IMR-90 (cell line): Measurements from ENCODE around the gene FAIM2. TPM values are rescaled to one million over a fixed set of nuclear protein-coding genes. Genes with fewer than 3 reads are reported as not detected.

Experiments used
- ATAC-seq: fragments of 200-7000 bp; cut with Tn5 transposase; 2 replicates; pipeline ENCODE4 v1.9.1; 2020; ENCODE audit warnings: low read depth, mild to moderate bottlenecking, moderate library complexity
- BruUV-seq: library from RNA; stranded (reverse); fragments of 400-500 nt; replicated peaks from 2 replicates; lab custom pipeline; 2021; lab: Mats Ljungman, UMichigan
- CTCF ChIA-PET: fragments of 300-600 bp; formaldehyde crosslinking; extraction: SDS; loops from one replicate; lab custom pipeline; 2021; ENCODE audit warnings: antibody characterized with exemption; lab: Yijun Ruan, JAX
- POLR2A ChIA-PET: fragments of 300-600 bp; sonication (Branson Sonifier 250); formaldehyde crosslinking; loops from one replicate; lab custom pipeline; 2022; ENCODE audit warnings: antibody characterized with exemption; ENCODE audit not compliant: unreplicated experiment; lab: Charles Lee
- DNase-seq: peaks from one replicate; pipeline ENCODE4 v3.0.0; 2013
- H2AFZ ChIP-seq: replicated peaks from 2 replicates; pipeline ENCODE3; 2013; ENCODE audit warnings: low read length, mild to moderate bottlenecking; ENCODE audit not compliant: poor library complexity
- H2AK5ac ChIP-seq: 2 replicates; pipeline ENCODE4 v1.6.1; 2013; ENCODE audit warnings: low read depth, low read length, inconsistent platforms
- H2AK9ac ChIP-seq: replicated peaks from 2 replicates; pipeline ENCODE3; 2013; ENCODE audit warnings: mild to moderate bottlenecking, low read depth, low read length, moderate library complexity; ENCODE audit not compliant: poor library complexity
- H2BK120ac ChIP-seq: 2 replicates; pipeline ENCODE4 v1.6.1; 2013; ENCODE audit warnings: low read depth, low read length, inconsistent platforms
- H2BK15ac ChIP-seq: 3 replicates; pipeline ENCODE4 v1.6.1; 2013; ENCODE audit warnings: low read depth, low read length, inconsistent platforms
- H2BK20ac ChIP-seq: 2 replicates; pipeline ENCODE4 v1.6.1; 2013; ENCODE audit warnings: low read depth, mild to moderate bottlenecking, inconsistent platforms, low read length, moderate library complexity
- H2BK5ac ChIP-seq: 2 replicates; pipeline ENCODE4 v1.6.1; 2013; ENCODE audit warnings: mild to moderate bottlenecking, low read depth, low read length, inconsistent platforms; ENCODE audit not compliant: poor library complexity, severe bottlenecking
- H3K14ac ChIP-seq: replicated peaks from 2 replicates; pipeline ENCODE4 v1.6.1; 2013; ENCODE audit warnings: low read depth, low read length, inconsistent platforms
- H3K18ac ChIP-seq: 2 replicates; pipeline ENCODE4 v1.6.1; 2013; ENCODE audit warnings: low read depth, low read length, control low read depth
- H3K23ac ChIP-seq: 2 replicates; pipeline ENCODE4 v1.6.1; 2013; ENCODE audit warnings: low read depth, low read length, inconsistent platforms
- H3K27ac ChIP-seq: 2 replicates; pipeline ENCODE4 v1.5.1; 2013; ENCODE audit warnings: mild to moderate bottlenecking, control low read depth, low read length; ENCODE audit not compliant: insufficient read depth
- H3K27me3 ChIP-seq: 2 replicates; pipeline ENCODE4 v1.6.1; 2013; ENCODE audit warnings: low read length; ENCODE audit not compliant: control insufficient read depth, insufficient read depth
- H3K36me3 ChIP-seq: 2 replicates; pipeline ENCODE4 v1.6.1; 2013; ENCODE audit warnings: low read length, mixed read lengths; ENCODE audit not compliant: control insufficient read depth, insufficient read depth
- H3K4ac ChIP-seq: 2 replicates; pipeline ENCODE4 v1.6.1; 2013; ENCODE audit warnings: low read depth, low read length, inconsistent platforms
- H3K4me1 ChIP-seq: 2 replicates; pipeline ENCODE4 v1.6.1; 2013; ENCODE audit warnings: low read length, mixed read lengths; ENCODE audit not compliant: control insufficient read depth, insufficient read depth
- H3K4me2 ChIP-seq: 2 replicates; pipeline ENCODE4 v1.6.1; 2013; ENCODE audit warnings: low read depth, mild to moderate bottlenecking, control low read depth, low read length, moderate library complexity
- H3K4me3 ChIP-seq: 2 replicates; pipeline ENCODE4 v1.5.1; 2013; ENCODE audit warnings: low read depth, mild to moderate bottlenecking, control low read depth, low read length, moderate library complexity; ENCODE audit not compliant: insufficient read depth
- H3K56ac ChIP-seq: 2 replicates; pipeline ENCODE4 v1.6.1; 2013; ENCODE audit warnings: low read length, inconsistent platforms; ENCODE audit not compliant: insufficient read depth; ENCODE audit errors: extremely low read depth
- H3K79me1 ChIP-seq, 2 experiments: 2 replicates each; pipeline ENCODE4 v1.6.1; 2013; ENCODE audit warnings: low read length in 2 of 2, inconsistent platforms in 1 of 2, low read depth in 1 of 2
- H3K9ac ChIP-seq: 2 replicates; pipeline ENCODE4 v1.6.1; 2013; ENCODE audit warnings: low read depth, low read length, control low read depth
- H3K9me1 ChIP-seq: 2 replicates; pipeline ENCODE4 v1.6.1; 2013; ENCODE audit warnings: low read length, inconsistent platforms; ENCODE audit not compliant: insufficient read depth
- H3K9me3 ChIP-seq: 2 replicates; pipeline ENCODE4 v1.6.1; 2013; ENCODE audit warnings: low read length; ENCODE audit not compliant: control insufficient read depth, insufficient read depth
- H4K20me1 ChIP-seq: 2 replicates; pipeline ENCODE4 v1.6.1; 2013; ENCODE audit warnings: low read length, inconsistent platforms; ENCODE audit not compliant: insufficient read depth
- H4K5ac ChIP-seq: 2 replicates; pipeline ENCODE4 v1.6.1; 2013; ENCODE audit warnings: mild to moderate bottlenecking, low read depth, low read length, control low read depth
- H4K8ac ChIP-seq, 2 experiments: 2 replicates each; pipeline ENCODE4 v1.6.1; 2013; ENCODE audit warnings: low read depth in 2 of 2, low read length in 2 of 2, control low read depth in 1 of 2, inconsistent platforms in 1 of 2
- H4K91ac ChIP-seq: 2 replicates; pipeline ENCODE4 v1.6.1; 2013; ENCODE audit warnings: low read depth, low read length, inconsistent platforms; ENCODE audit not compliant: insufficient read depth
- MXI1 ChIP-seq: IDR thresholded peaks from 2 replicates; pipeline ENCODE4 v1.6.1; 2012; ENCODE audit warnings: low read depth, mild to moderate bottlenecking, low read length, moderate library complexity, borderline replicate concordance
- RAD21 ChIP-seq: IDR thresholded peaks from 2 replicates; pipeline ENCODE4 v1.6.1; 2012; ENCODE audit warnings: low read length, improper control_type of control experiment
- RFX5 ChIP-seq: IDR thresholded peaks from 2 replicates; pipeline ENCODE4 v1.8.0; 2012; ENCODE audit warnings: low read depth, mild to moderate bottlenecking, low read length, moderate library complexity
- SMC3 ChIP-seq: fragments of 150-350 bp; IDR thresholded peaks from 2 replicates; pipeline ENCODE4 v1.6.1; 2016; ENCODE audit warnings: low read depth, mild to moderate bottlenecking, antibody characterized with exemption, low read length, moderate library complexity
- WGBS, 2 experiments: methylation state at CpG; one replicate each; pipeline versions ENCODE4 v1.1.5 to v1.1.7; 2013; ENCODE audit warnings: missing lambda C conversion rate in 2 of 2; ENCODE audit not compliant: insufficient read length in 1 of 2; ENCODE audit errors: extremely low coverage in 2 of 2; 5-methylcytosine and 5-hydroxymethylcytosine counted together
- dilution Hi-C: fragments of 300-500 bp; cut with HindIII; formaldehyde crosslinking; loops from one replicate; pipeline ENCODE4 v1.14.3; 2018; ENCODE audit warnings: low sequenced_read_pairs; ENCODE audit not compliant: unreplicated experiment
- in situ Hi-C: fragments of 300-500 bp; cut with MboI; formaldehyde crosslinking; loops from 3 replicates; pipeline ENCODE4 v1.14.3; 2019; ENCODE audit warnings: low sequenced_read_pairs, inconsistent platforms, mixed read lengths
- intact Hi-C: fragments of 100-400 bp; cut with micrococcal nuclease; formaldehyde crosslinking; loops from 2 replicates; pipeline ENCODE4 v1.10.0; 2022
- polyA plus RNA-seq, 3 experiments: library from polyadenylated mRNA; depleted of rRNA; stranded (reverse); fragments of >200 nt; gene quantifications; 2 replicates each; pipeline ENCODE4 v1.2.3, GENCODE V29; 2012; ENCODE audit warnings: low replicate concordance in 1 of 3
- total RNA-seq: library from RNA; depleted of rRNA; stranded (reverse); fragments of >200 nt; gene quantifications from 2 replicates; pipeline ENCODE4 v1.2.3, GENCODE V29; 2012

The FAIM2 gene
- total and polyA plus RNA-seq, 2 of the 4 experiments (the other 2 are of a cell fraction) = 0.72 to 5.3 TPM

GRCh38 chr12:49821373-49822287, 82.1 kb downstream of the FAIM2 start:
- H3K56ac ChIP-seq = no peak overlapping the region
- no peak overlapping the region for H2BK20ac ChIP-seq
- H3K27me3 ChIP-seq = no peaks in the 10 kb centered on the region
- H4K91ac ChIP-seq = no peak overlapping the region
- dilution Hi-C loops = no loop called here
- H3K4me3 ChIP-seq = no peak overlapping the region
- peaks cover 27 to 85% of the 10 kb centered on the region in 2 experiments for H3K79me1 ChIP-seq
- H3K9me1 ChIP-seq = peaks cover 33% of the 10 kb centered on the region
- no peak overlapping the region for H2BK5ac ChIP-seq
- peaks cover 6% of the 10 kb centered on the region; the same call in 1 of the 2 replicates for H3K36me3 ChIP-seq
- H2AK9ac ChIP-seq = no peak overlapping the region
- no TSS peak for BruUV-seq
- H3K23ac ChIP-seq = no peak overlapping the region; the same call in 1 of the 2 replicates
- H3K4me1 ChIP-seq = peaks cover 23% of the 10 kb centered on the region
- H3K27ac ChIP-seq = no peak overlapping the region
- no peaks in the 10 kb centered on the region for H3K9me3 ChIP-seq
- H2BK120ac ChIP-seq = no peak overlapping the region
- no peak overlapping the region for H3K4me2 ChIP-seq
- no peak overlapping the region for H2AFZ ChIP-seq
- POLR2A ChIA-PET = interaction anchor here (0.5 kb wide), 1 partner anchor 20 kb away, joined by 4 read pairs; no protein-coding TSS in a partner anchor
- CTCF ChIA-PET = no interaction called here
- H4K20me1 ChIP-seq = peaks cover 87% of the 10 kb centered on the region
- no peak overlapping the region for H3K18ac ChIP-seq
- no peak overlapping the region for H4K8ac ChIP-seq
- H4K5ac ChIP-seq = no peak overlapping the region
- 87% methylated on average over 2 of the region's 10 CpGs; no CpG with 5 or more reads in 1 of the 2 experiments for WGBS, 2 experiments
- no peak for DNase-seq
- TF ChIP-seq RFX5 (no peak), SMC3 (no peak), MXI1 (no peak), RAD21 (no peak)
- H3K9ac ChIP-seq = no peak overlapping the region
- in situ Hi-C loops = no loop called here
- H3K4ac ChIP-seq = no peak overlapping the region
- H3K14ac ChIP-seq = no peak overlapping the region; the same call in 1 of the 2 replicates
- no peak for ATAC-seq
- no peak overlapping the region for H2AK5ac ChIP-seq
- intact Hi-C loops = no loop called here
- no peak overlapping the region for H2BK15ac ChIP-seq
